Stomach (tissue), 4 donors: ENCODE measurements around the gene SERPINB4.

Source experiments
- POLR2A ChIP-seq, 4 donors: fragments of 450-650 bp; IDR thresholded peaks; one replicate each; pipeline ENCODE4 v1.6.1; 2016; ENCODE audit warnings: antibody characterized with exemption in 4 of 4, control low read depth in 2 of 4, mild to moderate bottlenecking in 1 of 4, moderate library complexity in 1 of 4
- TF ChIP-seq, protein P1 (sequence below), 7 experiments: fragments of 450-650 bp in 4 of 7; fragments of 200-600 bp in 3 of 7; sonication (generic) in 3 of 7; IDR thresholded peaks; one replicate each; pipeline ENCODE4 v1.5.1; 2016 to 2019; ENCODE audit warnings: antibody characterized with exemption in 7 of 7, control low read depth in 2 of 7, mild to moderate bottlenecking in 1 of 7

DNA sequence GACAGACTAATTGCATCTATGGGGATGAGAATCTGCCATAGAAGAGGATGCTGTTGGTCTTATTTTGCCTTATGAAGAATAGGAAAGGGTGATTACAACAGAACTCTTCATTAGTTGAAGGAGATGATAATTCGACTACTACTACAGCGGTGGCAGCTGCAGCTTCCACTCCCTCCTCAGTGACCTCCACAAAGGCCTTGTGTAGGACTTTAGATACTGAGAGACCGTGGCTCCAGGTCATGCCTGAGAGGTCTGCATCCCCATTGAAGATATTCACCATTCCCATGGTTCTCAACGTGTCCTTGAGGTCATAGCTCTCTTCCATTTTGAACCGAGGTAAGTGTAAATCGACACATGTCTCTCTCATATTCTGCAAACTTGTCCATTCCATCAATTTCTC, 6.4 kb downstream of the SERPINB4 start:
- TF ChIP-seq, protein P1, sequence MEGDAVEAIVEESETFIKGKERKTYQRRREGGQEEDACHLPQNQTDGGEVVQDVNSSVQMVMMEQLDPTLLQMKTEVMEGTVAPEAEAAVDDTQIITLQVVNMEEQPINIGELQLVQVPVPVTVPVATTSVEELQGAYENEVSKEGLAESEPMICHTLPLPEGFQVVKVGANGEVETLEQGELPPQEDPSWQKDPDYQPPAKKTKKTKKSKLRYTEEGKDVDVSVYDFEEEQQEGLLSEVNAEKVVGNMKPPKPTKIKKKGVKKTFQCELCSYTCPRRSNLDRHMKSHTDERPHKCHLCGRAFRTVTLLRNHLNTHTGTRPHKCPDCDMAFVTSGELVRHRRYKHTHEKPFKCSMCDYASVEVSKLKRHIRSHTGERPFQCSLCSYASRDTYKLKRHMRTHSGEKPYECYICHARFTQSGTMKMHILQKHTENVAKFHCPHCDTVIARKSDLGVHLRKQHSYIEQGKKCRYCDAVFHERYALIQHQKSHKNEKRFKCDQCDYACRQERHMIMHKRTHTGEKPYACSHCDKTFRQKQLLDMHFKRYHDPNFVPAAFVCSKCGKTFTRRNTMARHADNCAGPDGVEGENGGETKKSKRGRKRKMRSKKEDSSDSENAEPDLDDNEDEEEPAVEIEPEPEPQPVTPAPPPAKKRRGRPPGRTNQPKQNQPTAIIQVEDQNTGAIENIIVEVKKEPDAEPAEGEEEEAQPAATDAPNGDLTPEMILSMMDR (IDR thresholded peaks at IDR 0.05): no peak
- TF ChIP-seq POLR2A (IDR thresholded peaks at IDR 0.05): no peak
